ENCODE measurements around the gene ALKBH5.

- TF ChIP-seq CTCF (conservative IDR thresholded peaks at IDR 0.05 in 1 of 2, IDR thresholded peaks at IDR 0.05 in 1 of 2; ENCODE audit: low read depth in 1 of 2, low read length in 2 of 2) (no peak), EZH2 (IDR thresholded peaks at IDR 0.05; ENCODE audit: low read length, missing control alignments) (no peak)
These were observed 41.2 kb upstream of the ALKBH5 start for GRCh38 chr17:18142417-18142816.
